GM18951 (cell line): ENCODE results near the gene PDSS1.
"Not testable (repeated sequence)": the region's sequence is repeated elsewhere in the genome, so short reads cannot be mapped to it uniquely, and the experiment has no call there.

Experiments
- POLR2A ChIP-seq: IDR thresholded peaks from 4 replicates; pipeline ENCODE4 v1.6.1; 2011; ENCODE audit warnings: mild to moderate bottlenecking; ENCODE audit not compliant: insufficient read length, insufficient read depth; ENCODE audit errors: extremely low read depth
- in situ Hi-C: fragments of 300-500 bp; cut with MboI; formaldehyde crosslinking; loops from one replicate; pipeline ENCODE4 v1.12.0; 2022; ENCODE audit warnings: low sequenced_read_pairs, mixed read lengths, inconsistent platforms; ENCODE audit not compliant: unreplicated experiment

Gene PDSS1

DNA sequence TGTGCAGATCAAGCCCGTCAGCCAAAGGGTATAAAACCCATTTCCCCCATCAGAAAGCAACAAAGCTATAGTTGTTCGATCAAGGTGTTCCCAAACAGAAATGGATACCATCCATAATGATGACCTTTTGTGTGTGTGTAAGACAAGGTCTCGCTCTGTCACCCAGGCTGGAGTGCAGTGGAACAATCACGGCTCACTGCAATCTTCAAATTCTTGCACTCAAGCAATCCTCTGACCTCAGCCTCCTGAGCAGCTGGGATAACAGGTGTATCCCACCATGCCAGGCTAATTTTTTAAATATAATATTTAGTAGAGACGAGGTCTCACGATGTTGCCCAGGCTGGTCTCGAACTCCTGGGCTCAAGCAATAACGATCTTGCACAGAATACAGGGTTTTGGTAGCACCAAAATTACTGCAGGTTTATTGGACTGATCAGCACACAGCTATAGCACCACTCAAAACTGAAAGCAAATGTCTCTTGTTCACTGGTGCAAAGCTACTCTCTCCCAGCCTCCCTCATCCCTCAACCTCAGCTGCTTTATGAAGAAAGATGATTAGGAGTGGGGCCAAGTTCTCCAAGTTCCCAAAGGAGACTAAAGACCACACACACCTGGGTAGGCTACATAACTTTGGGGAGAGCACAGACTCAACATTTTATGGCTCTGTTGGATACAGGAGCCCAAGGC is 82.7 kb downstream of the PDSS1 start:
- in situ Hi-C loops = no loop called here
- no peak for TF ChIP-seq POLR2A

GRCh38 chr10:26780793-26781601 is 83.5 kb downstream of the PDSS1 start:
- in situ Hi-C loops = no loop called here
- TF ChIP-seq POLR2A = no peak

GRCh38 chr10:26781797-26782196 is 84.3 kb downstream of the PDSS1 start:
- TF ChIP-seq POLR2A = no peak
- in situ Hi-C loops = no loop called here

- TF ChIP-seq POLR2A = no peak
- in situ Hi-C loops = no loop called here
Measured at GRCh38 chr10:26787362-26787761, 89.9 kb downstream of the PDSS1 start.

DNA sequence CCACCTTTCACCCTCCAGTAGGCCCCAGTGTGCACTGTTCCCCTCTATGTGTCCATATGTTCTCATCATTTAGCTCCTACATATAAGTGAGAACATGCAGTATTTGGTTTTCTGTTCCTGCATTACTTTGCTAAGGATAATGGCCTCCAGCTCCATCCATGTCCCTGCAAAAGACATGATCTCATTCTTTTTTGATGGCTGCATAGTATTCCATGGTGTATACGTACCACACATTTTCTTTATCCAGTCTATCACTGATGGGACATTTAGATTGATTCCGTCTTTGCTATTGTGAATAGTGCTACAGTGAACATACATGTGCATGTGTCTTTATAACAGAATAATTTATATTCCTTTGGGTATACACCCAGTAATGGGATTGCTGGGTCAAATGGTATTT is 92.3 kb downstream of the PDSS1 start:
- in situ Hi-C loops = not testable (repeated sequence)

DNA sequence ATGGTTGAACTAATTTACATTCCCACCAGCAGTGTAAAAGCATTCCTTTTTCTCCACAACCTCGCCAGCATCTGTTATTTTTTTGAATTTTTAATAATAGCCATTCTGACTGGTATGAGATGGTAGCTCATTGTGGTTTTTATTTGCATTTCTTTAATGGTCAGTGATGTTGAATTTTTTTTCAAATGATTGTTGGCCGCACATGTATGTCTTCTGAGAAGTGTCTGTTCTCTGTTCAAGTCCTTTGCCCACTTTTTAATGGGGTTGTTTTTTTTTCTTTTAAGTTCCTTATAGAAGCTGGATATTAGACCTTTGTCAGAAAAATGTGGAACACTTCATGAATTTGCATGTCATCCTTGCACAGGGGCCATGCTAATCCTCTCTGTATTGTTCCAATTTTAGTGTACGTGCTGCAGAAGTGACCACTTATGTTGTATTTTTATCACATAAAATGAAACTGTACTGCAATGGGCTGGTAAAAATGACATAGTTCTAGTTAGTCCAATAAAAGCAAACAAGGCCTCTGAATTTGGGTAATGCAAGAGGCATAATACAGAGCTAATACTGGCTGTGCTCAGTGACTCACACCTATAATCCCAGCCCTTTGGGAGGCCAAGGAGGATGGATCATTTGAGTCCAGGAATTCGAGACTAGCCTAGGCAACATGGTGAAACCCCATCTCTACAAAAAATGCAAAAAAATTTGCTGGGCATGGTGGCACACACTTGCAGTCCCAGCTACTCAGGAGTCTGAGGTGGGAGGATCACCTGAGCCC is 92.9 kb downstream of the PDSS1 start:
- in situ Hi-C loops = no loop called here
- TF ChIP-seq POLR2A = no peak

- no peak for TF ChIP-seq POLR2A
- in situ Hi-C loops = no loop called here
Measured at GRCh38 chr10:26792758-26793495, 95.4 kb downstream of the PDSS1 start.
